Upper lobe of left lung (tissue), 4 donors: ENCODE data around the gene MYOZ2.

Experiments used
- POLR2A ChIP-seq, 4 donors: fragments of 450-650 bp; IDR thresholded peaks; one replicate each; pipeline ENCODE4 v1.5.1; 2016 to 2017; ENCODE audit warnings: antibody characterized with exemption in 4 of 4, mild to moderate bottlenecking in 2 of 4
- TF ChIP-seq, protein P1 (sequence below), 6 experiments: fragments of 450-650 bp in 4 of 6; fragments of 200-600 bp in 2 of 6; sonication (generic) in 2 of 6; IDR thresholded peaks; one replicate each; pipeline ENCODE4 v1.5.1; 2016 to 2019; ENCODE audit warnings: antibody characterized with exemption in 6 of 6

- TF ChIP-seq POLR2A (IDR thresholded peaks at IDR 0.05) = no peak
- TF ChIP-seq, protein P1, sequence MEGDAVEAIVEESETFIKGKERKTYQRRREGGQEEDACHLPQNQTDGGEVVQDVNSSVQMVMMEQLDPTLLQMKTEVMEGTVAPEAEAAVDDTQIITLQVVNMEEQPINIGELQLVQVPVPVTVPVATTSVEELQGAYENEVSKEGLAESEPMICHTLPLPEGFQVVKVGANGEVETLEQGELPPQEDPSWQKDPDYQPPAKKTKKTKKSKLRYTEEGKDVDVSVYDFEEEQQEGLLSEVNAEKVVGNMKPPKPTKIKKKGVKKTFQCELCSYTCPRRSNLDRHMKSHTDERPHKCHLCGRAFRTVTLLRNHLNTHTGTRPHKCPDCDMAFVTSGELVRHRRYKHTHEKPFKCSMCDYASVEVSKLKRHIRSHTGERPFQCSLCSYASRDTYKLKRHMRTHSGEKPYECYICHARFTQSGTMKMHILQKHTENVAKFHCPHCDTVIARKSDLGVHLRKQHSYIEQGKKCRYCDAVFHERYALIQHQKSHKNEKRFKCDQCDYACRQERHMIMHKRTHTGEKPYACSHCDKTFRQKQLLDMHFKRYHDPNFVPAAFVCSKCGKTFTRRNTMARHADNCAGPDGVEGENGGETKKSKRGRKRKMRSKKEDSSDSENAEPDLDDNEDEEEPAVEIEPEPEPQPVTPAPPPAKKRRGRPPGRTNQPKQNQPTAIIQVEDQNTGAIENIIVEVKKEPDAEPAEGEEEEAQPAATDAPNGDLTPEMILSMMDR (IDR thresholded peaks at IDR 0.05) = no peak
Observed at GRCh38 chr4:119098306-119098705, 37.3 kb upstream of the MYOZ2 start.
